Measurements from ENCODE around the gene CHST1. TPM values are rescaled to one million over a fixed set of nuclear protein-coding genes. Genes with fewer than 3 reads are reported as not detected.

The CHST1 gene
- total RNA-seq, 1 donor from 2014 or later: 258 TPM

GRCh38 chr11:45661439-45662055 is 3.9 kb downstream of the CHST1 start:
- DNase-seq (ENCODE audit: extremely low read depth, low read depth, low spot score): no peak

DNA sequence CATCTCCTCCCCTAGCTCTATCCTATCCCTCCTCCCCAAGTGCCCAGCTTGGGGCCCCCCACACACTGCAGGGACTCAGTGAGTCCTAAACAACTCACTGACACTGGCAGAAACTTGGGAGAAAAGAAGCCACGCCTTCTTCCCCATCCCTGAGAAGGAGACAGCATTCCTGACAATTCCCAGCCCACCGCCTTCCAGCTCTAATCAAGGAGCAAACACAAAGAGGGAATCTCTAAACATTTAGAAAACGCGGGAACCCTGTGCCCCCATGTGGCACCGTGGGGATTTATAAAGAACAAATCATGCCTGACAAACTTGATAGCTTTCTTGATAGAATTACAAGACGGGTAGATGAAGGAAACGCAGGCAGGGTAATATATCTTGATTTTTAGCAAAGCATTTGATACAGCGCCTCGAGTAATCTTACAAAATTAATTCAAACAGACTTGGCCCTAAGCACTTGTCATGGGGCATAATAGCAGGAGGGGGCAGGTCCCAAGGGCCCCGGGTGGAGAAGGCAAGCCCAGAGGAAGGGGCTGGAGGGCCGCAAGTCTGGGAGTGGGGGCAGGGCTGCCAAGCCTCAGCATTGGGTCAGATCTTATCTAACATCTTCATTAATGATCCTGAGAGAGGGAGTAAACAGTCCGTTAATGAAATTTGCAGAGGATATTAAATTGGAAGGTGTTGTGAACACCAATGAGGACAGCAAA is 4.5 kb downstream of the CHST1 start:
- DNase-seq (ENCODE audit: extremely low read depth, low read depth, low spot score): no peak

DNA sequence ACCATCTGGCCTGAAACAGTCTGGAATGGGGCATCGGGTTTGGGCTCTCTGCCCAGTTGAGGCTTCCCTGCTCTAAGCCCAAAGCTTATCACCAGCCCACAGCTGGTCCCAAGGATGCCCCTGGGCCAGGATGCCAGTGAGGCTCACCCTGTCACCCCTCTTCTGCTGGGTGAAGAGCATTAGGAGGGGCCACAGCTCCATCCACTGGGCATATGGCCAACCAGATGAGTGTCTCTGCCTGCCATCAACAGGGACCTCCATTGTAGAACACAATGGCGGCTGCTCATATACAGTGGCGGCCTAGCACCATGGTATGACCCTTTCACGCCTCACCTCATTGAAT is 5.6 kb downstream of the CHST1 start:
- no peak for DNase-seq (ENCODE audit: extremely low read depth, low read depth, low spot score)

- DNase-seq (ENCODE audit: extremely low read depth, low read depth, low spot score): no peak
Observed at GRCh38 chr11:45659031-45659817, 6.2 kb downstream of the CHST1 start.

DNA sequence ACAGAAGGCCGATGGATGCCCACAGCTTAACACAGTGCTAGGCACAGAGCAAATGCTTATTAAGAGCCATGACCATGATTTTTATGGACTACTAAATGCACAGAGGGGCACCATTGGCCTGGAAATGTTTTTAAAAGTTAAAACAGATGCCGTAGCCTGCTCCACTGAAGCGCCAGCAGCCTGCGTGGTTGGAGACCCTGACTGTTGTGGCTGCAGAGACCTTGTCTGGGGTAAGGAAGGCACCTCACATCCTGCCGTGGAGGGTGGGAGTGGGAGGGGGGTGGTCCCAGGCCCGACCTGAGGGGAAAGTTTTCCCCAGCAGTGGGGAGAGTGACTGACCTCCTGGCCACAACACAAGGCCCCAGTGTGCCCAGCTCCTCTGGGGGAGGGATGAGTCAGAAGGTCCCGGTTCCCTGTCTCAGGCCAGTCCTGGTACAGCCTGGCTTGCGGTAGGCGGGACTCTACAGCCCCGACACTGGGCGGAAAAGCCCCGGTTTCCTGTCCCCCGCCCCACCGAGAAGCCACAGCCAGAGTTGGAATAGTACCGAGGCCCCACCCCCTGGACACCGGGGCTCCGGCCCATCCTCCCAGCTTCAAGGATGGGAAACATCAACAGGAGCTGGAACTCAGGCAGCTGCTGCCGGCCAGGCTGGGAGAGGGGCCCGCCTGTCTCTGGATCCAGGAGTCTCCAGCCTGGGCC is 7.0 kb downstream of the CHST1 start:
- no peak for DNase-seq (ENCODE audit: extremely low read depth, low read depth, low spot score)

DNA sequence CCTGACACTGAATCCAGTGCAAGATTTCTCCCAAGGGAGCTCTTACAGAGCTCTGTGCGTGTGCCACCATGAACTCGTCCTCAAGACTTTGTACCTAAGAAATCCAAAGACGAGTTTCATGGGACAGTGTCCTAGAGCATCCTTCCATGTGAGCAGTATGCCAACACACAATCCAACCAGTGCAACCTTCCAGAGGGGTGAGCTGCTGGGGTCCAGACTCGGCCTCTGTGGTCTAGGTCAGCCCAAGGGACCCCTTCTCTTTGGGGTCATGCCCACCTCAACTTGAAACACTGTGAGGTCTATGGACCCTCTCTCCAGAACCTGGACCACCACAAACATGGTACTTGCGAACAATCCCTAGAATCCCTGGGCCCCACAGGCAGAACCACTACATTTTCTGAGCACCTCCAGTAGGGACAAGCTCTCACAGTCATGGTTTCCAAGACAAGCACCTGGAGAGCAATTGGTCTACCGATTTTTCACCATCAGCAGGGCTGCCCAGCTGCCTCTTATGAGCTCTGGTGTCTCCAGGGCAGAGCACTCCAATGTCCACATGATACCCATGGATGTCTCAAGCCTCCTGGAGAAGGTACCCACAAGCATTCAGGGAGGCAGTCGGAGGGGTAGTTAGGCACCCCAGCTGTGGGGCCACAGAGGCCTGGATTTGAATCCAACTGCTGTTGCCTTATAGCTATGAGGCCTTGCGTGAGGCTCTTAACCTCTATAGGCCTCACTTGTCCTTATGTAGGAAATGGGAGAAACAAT is 7.7 kb downstream of the CHST1 start:
- no peak for DNase-seq (ENCODE audit: extremely low read depth, low read depth, low spot score)

- no peak for DNase-seq (ENCODE audit: extremely low read depth, low read depth, low spot score)
Observed at GRCh38 chr11:45655831-45656230, 9.6 kb downstream of the CHST1 start.

DNA sequence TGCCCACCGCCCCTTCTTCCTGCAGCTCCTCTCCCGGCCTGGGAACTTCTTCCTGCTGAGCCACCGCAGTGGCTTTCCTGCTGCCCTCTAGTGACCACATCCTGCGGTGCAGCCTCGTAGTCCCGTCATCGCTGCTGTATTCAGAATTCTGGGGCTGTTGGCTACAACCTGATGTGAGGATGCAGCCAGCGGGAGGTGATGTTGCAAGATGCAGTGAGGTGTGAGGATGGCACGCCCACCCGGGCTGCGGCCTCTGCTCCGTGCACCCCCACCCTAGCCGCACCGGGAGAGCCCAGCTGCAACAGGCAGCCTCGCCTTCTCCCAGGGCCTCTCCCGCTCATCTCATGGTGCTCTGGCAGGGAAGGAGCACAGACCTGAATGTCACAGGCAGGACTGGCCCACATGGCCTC is 10.1 kb downstream of the CHST1 start:
- DNase-seq (ENCODE audit: extremely low read depth, low read depth, low spot score): no peak

GRCh38 chr11:45655012-45655283 is 10.5 kb downstream of the CHST1 start:
- no peak for DNase-seq (ENCODE audit: extremely low read depth, low read depth, low spot score)

- DNase-seq (ENCODE audit: extremely low read depth, low read depth, low spot score): no peak
Observed at GRCh38 chr11:45654231-45655011, 11.0 kb downstream of the CHST1 start.

DNA sequence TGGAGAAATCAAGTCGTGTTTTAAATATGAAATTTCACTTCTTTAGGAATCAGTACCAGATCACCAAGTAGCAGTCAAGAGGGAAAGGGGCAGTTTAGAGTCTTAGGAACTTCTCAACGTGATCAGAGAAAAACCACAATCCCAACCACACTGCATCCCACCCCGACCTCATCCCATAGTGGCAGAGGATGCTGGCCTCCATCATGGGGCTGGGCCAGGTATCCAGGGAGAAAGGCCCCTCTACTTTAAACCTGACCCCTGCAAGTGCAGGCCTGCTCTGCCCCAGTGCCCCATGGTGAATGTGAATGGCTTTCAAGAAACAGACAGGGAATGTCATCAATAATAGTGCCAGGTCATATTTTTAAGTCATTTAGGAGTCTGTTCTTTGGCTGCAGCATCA is 12.1 kb downstream of the CHST1 start:
- DNase-seq (ENCODE audit: extremely low read depth, low read depth, low spot score): no peak

GRCh38 chr11:45652781-45653180 is 12.6 kb downstream of the CHST1 start:
- DNase-seq (ENCODE audit: extremely low read depth, low read depth, low spot score): no peak

DNA sequence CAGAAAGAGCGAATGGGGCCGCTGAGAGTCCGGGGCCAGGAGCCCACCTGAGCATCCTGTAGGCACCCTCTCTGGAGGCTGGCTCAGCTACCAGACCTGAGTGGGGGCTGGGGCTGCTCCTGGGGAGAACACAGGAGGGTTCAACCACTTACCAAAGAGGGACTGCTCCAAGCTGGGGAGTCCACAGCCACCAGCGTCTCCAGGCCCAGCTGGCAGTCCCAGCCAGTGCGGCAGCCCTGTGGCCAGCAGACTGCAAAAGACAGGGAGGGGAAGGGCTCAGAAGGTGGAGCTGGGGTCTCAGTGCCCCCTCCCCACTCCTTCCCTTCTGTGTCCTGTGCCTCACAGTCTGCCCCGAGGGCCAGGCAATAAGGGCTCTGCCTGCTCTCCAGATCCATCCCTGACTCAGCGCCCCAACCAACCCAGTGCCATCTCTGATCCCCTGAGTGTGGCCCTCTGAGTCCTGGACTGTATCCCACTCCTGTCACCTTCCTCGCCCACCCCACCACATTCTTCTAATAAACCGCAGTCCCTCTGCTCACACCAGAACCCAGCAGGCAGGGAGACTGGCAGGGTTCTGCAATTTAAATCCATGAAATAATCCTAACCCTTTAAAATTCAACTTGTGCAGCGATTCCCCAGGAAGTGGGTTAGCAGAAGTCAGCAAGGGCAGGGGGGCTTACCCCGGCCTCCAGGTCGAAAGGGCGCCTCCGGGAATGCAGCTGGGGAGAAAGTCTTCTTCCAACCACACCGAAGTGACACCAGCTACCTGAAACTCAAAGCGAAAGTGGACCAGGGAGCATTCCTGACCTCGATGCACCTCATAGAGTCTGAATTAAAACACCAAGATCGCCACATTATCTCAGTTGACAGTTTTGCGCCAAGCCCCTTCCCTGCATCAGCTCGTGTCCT is 13.3 kb downstream of the CHST1 start:
- no peak for DNase-seq (ENCODE audit: extremely low read depth, low read depth, low spot score)

- DNase-seq (ENCODE audit: extremely low read depth, low read depth, low spot score): no peak
Observed at GRCh38 chr11:45651156-45651555, 14.3 kb downstream of the CHST1 start.

DNA sequence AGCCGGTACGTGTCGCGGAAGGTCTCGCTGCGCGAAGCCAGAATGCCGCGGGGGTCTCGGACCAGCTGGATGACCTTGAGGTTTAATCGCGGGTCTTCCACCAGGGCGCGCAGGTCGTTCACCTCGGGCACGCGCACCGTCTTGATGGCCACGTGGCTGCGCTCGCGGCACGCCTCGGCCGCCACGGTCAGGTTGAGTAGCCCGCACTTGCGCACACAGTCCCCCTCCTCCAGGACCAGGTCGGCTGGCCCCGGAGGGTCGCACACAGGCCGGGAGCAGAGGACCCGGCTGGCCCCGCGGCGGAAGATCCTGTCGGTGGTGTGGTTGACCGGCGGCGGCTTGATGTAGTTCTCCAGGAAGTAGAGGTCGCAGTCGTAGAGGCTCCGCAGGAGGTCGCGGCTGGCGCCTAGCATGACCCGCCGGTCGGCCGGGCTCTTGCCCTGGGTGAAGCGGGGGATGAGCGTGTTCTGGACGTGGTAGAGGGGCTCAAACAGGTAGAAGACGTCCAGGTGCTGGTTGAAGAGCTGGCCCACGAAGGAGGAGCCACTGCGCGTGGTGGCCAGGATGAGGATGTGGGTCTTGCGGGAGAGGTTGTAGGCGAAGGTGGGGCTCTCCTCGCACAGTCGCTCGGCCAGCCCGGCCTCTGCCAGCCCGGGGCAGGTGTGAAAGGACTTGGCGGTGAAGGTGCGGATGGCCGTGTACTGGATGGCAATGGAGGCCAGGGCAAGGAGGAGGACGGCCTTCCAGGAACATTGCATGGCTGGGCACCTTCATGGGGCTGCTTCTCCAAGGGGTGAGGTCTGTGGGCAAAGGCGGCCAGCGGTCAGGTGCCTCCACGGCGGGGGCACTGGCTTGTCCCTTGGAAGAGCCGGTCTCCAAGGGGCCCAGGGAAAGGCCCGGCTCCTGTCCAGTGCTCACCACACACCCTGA is 15.0 kb downstream of the CHST1 start:
- DNase-seq (ENCODE audit: extremely low read depth, low read depth, low spot score): no peak

- DNase-seq (ENCODE audit: extremely low read depth, low read depth, low spot score): no peak
Observed at GRCh38 chr11:45649544-45650165, 15.8 kb downstream of the CHST1 start.

DNA sequence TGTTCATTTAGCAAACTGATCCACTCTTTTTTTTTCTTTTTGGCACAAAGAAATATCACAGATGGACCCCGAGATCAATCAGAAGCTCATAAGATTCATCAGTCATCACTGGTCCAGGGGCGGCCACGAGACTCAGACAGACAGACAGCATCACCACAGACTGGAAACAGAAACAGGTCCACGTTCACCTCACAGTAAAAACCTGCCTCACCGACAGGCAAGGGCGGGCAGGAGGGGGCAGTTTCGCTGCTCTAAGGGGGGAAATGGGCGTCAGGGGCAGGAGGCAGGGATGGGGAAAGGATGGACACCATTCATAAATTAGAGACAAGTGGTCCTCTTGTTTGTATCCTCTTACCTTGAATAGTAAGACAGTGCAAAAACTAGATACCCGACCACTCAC is 16.5 kb downstream of the CHST1 start:
- DNase-seq (ENCODE audit: extremely low read depth, low read depth, low spot score): no peak

DNA sequence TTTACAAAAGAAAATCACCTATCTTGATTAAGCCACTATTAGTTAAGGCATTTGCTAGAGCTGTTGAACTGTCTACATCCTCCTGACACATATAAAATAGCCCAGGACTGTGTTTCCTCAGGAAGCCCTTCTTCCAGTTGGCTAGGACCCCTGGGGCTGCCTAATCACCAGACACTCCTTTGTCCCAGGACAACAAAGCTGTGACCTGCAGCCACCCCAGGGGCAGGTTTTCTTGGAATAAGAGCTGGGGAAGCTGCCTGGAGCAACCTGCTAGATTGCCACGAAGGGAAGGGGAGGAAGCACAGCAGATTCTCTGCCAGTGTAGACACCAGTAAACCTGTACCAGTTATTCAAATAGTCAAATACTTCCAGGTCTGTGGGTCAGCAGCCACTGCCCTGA is 17.6 kb downstream of the CHST1 start:
- no peak for DNase-seq (ENCODE audit: extremely low read depth, low read depth, low spot score)
